HG02970 (cell line): ENCODE results near the gene ZSCAN29.

Experiments
- ATAC-seq: cut with Tn5 transposase; IDR thresholded peaks from one replicate; pipeline ENCODE4 v1.9.1; 2021; ENCODE audit warnings: mild to moderate bottlenecking, moderate library complexity, moderate number of reproducible peaks; ENCODE audit not compliant: unreplicated experiment, low FRiP score

The ZSCAN29 gene

DNA sequence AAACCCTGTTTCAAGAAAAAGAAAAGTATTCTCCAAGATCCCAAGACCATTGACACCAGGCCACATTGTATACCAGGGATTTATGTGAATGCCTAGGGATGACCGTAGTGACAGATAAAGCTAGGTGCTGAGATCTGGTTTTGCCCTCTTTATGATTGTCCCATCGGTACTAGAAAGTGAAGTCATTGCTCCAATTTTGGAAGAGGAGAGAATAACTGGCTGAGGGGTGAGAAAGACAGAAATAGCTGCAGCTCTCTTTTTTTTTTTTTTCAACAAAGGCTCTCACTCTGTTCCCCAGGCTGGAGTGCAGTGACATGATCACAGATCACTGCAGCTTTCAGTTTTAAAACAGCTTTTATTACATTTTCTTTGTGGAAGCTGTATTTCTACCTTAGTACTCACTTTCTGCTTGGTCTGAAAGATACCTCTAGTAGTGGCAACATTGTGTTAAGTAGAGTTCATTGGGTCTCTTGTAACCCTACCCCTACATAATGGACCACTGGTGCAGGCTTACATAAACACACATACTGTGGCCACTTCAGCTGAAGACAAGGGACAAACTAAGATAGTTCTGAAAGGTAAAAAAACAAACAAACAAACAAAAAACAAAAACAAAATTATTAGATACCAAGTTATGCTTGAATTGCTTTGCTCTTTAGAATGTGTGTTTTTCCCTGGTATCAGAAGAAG, 18.0 kb downstream of the ZSCAN29 start:
- no peak for ATAC-seq

DNA sequence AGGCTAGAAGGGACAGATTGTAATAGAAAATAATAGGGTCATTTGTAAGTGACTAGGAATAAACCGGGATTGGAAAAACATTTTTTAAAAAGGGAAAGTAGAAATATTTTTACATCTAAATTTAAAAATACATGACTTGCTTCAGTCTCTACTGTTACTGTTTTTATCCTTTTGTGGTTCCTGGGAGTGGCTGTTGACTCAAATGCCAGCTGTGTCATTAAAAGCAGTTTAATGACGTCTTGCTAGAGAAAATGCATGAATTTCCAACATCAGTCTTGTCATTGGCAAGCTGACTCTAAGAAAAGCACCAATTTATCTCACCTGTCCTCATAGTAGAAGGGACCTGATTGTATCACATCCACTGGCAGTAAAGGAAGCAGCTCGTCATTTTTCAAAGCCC, 23.7 kb downstream of the ZSCAN29 start:
- no peak for ATAC-seq

DNA sequence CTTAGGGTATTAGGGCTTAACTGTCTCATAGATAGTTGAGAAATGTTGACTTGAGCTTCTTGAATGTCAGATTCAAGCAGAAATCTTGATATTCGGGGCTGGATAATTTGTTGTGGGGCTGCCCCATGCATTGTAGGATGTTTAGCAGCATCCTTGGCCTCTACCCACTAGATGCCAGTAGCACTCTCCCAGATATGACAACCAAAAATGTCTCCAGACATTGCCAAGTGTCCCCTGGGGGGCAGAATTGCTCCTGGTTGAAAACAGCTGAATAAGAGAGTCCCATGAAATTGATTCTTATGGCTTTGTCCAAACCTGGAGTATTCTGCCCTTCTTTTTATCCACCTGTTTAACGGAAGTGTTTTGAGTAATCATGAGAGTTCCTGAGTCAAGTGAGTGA, 24.5 kb downstream of the ZSCAN29 start:
- no peak for ATAC-seq

DNA sequence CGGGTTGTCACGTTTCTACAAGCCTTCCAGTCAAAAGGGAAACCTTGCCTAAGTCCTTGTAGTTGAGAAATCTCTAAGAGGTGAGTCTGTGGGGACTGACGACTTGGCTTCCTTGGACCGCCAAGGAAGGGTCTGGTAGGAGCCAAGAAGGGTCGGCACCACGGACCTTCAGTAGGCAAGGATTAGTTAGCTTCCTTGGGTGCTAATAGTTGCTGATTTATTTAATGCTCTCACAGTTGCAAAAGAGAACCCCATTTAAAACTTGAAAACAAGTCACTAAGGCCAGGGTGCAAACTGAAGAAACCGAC, 40.1 kb downstream of the ZSCAN29 start:
- peak; percentile 7 for ATAC-seq

DNA sequence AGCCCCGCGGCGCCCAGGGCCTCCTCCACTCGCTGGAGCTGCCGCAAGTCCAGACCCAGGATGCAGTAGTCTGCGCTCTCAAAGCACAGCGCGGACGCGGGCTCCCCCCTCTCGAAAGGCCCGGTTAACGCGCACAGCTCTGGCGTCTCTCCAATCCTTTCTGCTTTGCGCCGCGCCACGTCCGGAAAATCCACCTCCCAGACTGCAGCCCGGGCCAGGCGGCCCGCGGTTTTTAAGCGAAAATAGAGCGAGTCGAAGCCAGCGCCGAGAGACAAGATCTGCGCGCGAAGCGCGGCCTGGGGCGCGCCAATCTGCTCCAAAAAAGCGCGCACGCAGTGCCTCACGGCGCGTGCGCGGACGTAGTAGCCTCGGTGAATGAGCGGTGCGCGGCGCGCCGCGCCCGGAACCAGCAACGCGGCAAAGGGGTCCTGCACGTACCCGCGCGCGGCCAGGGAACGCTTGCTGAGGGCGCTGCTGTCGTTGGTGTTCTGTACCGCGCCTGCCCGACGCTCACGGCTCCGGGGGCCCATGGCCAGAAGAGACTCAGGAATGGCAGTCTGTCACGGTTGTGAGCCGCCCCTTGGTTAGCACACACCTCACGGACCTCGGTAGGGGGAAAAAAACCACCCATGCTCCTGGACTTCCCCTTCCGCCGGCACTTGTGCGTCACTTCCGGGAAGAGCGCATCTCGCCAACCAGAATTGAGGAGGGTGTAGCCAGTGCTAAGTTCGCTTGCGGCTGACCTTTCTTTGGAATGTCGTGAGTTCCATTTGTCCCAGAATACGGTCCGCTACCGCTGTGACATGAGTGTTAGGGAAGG, 40.7 kb downstream of the ZSCAN29 start, which contains the start of gene LCMT2:
Gene LCMT2, minus strand, starts transcription at position 614 of the 820 bp plus-strand sequence. Its CDS starts 84 bp downstream, at position 530.
- ATAC-seq, result peak; percentile 86

GRCh38 chr15:43329217-43329959, 41.5 kb downstream of the ZSCAN29 start:
- no peak for ATAC-seq

DNA sequence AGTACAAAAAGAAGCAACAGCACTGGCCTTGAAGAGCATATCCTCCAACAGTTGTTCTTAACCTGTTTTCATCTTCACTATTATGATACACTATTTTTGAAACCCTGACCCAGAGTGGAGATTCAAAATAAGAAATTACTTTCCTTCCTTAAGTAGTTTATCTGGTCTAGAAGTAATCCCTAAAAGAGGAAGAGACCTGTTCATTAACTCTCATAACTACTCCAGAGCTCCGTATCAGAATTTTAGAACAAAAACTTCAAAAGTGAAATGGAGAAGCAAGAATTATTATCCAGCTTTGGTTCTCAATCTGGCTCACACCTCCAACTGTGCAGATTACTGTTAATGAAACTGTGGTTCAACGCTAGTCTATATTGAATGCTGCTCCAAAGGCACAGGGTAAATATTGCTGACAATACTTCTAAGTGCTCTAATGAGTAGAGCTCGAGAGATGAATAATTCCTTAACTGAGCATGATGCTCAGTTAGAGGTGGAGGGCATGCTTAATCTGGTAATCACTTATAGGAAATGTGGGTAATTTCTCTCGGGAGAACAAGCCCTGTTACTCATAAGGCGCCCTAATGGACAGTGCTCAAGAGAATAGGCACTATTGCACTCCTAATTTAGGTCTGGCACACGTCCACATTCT, 45.7 kb downstream of the ZSCAN29 start:
- no peak for ATAC-seq

DNA sequence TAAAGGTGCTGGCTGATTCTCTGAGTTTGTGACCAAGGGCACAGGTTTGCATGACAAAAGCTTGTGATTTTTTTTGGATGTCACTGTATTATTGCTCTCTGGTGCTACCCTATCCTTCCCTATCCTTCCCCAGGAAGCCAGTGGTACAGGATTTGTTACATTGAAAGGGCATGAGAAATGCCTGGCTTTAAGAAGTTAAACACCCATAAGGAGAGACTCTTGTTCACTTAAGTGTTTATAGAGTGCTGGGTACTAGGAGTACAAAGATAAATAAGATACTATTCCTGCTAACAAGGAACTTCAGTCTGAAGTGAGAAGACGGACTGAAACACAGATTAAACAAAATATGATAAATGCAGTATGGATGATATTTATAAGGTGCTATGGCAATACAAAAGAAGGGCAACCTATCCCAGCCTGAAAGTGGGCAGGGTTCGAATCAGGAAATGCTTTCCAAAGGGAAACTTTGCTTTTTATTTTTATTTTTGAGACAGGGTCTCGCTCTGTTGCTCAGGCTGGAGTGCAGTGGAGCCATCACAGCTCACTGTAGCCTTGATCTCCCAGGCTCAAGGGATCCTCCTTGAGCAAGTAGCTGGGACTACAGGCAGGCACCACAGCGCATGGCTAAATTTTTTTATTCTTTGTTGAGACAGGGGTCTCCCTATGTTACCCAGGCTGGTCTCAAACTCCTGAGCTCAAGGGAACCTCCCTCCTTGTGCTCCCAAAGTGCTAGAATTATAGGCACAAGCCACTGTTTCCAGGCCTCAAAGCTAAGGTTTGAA, 51.7 kb downstream of the ZSCAN29 start:
- ATAC-seq, result no peak

DNA sequence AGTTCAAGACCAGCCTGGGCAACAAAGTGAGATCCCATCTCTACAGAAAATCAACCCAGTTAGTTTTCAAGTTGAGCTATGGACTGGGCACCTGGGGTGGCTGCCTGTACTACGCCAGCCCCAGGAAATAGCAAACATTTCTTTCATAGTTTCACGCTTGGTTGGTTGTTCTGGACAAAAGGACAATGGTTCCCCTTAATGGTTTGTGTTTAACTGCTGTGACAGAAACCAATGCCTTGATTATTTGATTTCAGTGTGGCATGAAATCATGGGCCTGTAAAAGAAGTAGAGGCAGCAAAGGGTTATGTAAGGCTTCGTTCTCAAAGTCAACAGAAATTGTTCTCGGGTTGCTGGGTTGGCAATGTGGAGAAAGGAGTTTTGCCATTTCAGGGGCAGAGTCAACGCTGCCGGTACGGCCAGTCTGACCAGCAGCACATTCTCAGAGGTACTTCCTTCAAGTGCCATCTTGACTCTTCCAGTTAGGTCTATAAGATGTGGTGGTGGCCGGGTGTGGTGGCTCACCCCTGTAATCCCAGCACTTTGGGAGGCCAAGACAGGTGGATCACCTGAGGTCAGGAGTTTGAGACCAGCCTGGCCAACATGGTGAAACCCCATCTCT, 53.2 kb downstream of the ZSCAN29 start:
- no peak for ATAC-seq

DNA sequence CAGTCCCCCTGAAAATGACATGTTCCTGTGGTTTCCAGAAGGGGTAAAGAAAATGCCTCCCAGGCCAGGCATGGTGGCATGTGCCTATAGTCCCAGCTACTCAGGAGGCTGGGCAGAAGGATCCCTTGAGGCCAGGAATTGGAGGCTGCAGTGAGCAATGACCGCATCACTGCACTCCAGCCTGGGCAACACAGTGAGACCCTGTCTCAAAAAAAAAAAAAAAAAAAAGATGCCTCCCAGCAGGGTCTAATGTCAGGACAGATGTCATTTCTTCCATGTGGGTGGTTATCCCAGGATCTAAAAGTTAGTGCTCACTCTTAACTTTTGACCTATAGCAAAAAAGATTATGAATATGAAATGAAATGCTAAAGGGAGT, 53.9 kb downstream of the ZSCAN29 start:
- ATAC-seq, result no peak

DNA sequence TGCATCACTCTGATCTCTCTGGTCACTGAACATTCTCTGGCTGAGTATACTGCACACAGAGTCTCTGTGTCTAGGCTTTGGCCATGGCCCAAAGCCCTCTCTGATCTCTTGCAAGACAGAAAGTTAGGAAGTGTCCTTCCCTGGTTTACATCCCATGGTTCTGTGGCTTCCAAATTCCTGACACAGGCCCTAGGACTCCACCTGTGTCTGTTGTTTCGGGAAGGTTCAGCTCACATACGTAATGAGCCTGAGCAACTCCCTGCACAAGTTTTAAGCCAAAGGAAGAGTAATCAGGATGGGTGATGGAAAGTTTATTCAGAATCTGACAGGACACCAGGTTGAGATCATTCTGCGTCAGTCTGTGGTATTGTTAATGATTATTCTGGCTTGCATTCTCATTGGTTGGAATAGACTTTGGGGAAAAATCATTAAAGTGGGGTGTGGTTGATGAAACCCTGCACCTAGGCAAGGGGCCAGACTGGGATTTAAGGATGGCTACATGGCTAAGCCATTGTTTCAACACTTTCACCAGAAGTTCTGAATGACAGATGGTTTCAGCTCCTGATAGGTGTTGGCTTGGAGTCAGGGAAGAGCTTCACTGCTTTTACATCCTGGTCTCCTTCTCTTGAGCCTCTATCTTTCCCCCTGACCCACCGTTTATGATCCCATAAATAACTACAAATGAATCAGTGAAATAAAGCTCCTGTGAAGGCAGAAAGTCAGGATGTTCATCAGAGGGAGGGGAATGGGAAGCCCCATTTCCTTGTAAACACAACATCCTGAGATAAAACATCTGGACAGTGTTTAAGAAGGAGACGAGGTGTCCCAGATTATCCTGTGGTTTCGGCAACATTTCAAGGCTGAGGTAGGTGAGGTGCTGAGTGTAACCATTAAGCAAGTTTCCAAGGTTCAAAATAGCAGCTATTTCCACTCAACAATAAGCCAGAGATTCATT, 54.5 kb downstream of the ZSCAN29 start:
- no peak for ATAC-seq

- ATAC-seq, result no peak
Measured at GRCh38 chr15:43314171-43314570, 56.7 kb downstream of the ZSCAN29 start.

GRCh38 chr15:43312378-43312777, 58.5 kb downstream of the ZSCAN29 start:
- ATAC-seq, result no peak
